ENCODE results near the gene FSCN2. TPM values are rescaled to one million over a fixed set of nuclear protein-coding genes. Genes with fewer than 3 reads are reported as not detected.

FSCN2 gene
- total RNA-seq, 3 donors from 2014 or later = 0.48 to 3.2 (median 1.6) TPM

- intact Hi-C loops (cut with DNase I; ENCODE audit: low total_unique reads) = no loop called here
- Histone ChIP-seq H3K27ac (no peak overlapping the region), H3K36me3 (peaks cover 10% of the 10 kb centered on the region), H3K9me3 (no peaks in the 10 kb centered on the region), H3K27me3 (no peaks in the 10 kb centered on the region), H3K4me1 (no peaks in the 10 kb centered on the region), H3K4me3 (no peak overlapping the region)
- no peak for DNase-seq (ENCODE audit: low spot score in 2 of 2)
- TF ChIP-seq POLR2AphosphoS5 (IDR thresholded peaks at IDR 0.05) = no peak
- TF ChIP-seq, protein P1, sequence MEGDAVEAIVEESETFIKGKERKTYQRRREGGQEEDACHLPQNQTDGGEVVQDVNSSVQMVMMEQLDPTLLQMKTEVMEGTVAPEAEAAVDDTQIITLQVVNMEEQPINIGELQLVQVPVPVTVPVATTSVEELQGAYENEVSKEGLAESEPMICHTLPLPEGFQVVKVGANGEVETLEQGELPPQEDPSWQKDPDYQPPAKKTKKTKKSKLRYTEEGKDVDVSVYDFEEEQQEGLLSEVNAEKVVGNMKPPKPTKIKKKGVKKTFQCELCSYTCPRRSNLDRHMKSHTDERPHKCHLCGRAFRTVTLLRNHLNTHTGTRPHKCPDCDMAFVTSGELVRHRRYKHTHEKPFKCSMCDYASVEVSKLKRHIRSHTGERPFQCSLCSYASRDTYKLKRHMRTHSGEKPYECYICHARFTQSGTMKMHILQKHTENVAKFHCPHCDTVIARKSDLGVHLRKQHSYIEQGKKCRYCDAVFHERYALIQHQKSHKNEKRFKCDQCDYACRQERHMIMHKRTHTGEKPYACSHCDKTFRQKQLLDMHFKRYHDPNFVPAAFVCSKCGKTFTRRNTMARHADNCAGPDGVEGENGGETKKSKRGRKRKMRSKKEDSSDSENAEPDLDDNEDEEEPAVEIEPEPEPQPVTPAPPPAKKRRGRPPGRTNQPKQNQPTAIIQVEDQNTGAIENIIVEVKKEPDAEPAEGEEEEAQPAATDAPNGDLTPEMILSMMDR (IDR thresholded peaks at IDR 0.05) = no peak
- TF ChIP-seq POLR2A (IDR thresholded peaks at IDR 0.05) = no peak
Observed at GRCh38 chr17:81542431-81543338, 14.5 kb downstream of the FSCN2 start.

DNA sequence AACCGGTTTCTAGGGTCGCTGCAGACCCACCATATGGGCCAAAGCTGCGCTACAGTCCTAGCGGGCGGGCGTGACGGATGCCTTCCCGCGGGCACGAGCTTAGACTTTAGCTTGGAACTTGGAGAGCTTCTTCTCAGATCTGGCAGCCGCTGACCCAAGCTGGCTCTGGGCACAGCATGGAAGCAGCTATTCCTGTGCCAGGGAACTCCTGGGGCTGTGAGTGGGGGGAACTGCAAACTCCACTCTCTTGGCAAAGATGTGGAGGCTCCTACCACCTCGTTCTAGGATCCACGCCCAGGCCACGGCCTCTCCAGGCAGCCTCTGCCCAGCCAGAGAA lies 15.1 kb downstream of the FSCN2 start:
- DNase-seq (ENCODE audit: low spot score in 2 of 2) = no peak
- H3K9me3 ChIP-seq = no peaks in the 10 kb centered on the region
- intact Hi-C loops (cut with DNase I; ENCODE audit: low total_unique reads) = no loop called here
- H3K27me3 ChIP-seq = no peaks in the 10 kb centered on the region
- TF ChIP-seq, protein P1 (IDR thresholded peaks at IDR 0.05) = no peak
- TF ChIP-seq POLR2AphosphoS5 (IDR thresholded peaks at IDR 0.05) = no peak
- H3K36me3 ChIP-seq = peaks cover 15% of the 10 kb centered on the region
- H3K4me3 ChIP-seq = no peak overlapping the region
- H3K27ac ChIP-seq = no peak overlapping the region
- H3K4me1 ChIP-seq = no peaks in the 10 kb centered on the region

- TF ChIP-seq, protein P1 (IDR thresholded peaks at IDR 0.05) = no peak
- TF ChIP-seq POLR2AphosphoS5 (IDR thresholded peaks at IDR 0.05) (no peak), POLR2A (IDR thresholded peaks at IDR 0.05) (no peak)
- Histone ChIP-seq H3K4me1 (no peaks in the 10 kb centered on the region), H3K27ac (no peak overlapping the region), H3K36me3 (peaks cover 15% of the 10 kb centered on the region), H3K4me3 (no peak overlapping the region), H3K9me3 (no peaks in the 10 kb centered on the region), H3K27me3 (no peaks in the 10 kb centered on the region)
- DNase-seq (ENCODE audit: low spot score in 2 of 2) = no peak
- intact Hi-C loops (cut with DNase I; ENCODE audit: low total_unique reads) = no loop called here
Observed at GRCh38 chr17:81543756-81544155, 15.6 kb downstream of the FSCN2 start.

GRCh38 chr17:81544281-81544974 lies 16.3 kb downstream of the FSCN2 start:
- H3K27ac ChIP-seq = no peak overlapping the region
- no peaks in the 10 kb centered on the region for H3K9me3 ChIP-seq
- peaks cover 15% of the 10 kb centered on the region for H3K36me3 ChIP-seq
- H3K27me3 ChIP-seq = no peaks in the 10 kb centered on the region
- H3K4me1 ChIP-seq = no peaks in the 10 kb centered on the region
- no peak for DNase-seq (ENCODE audit: low spot score in 2 of 2)
- H3K4me3 ChIP-seq = no peak overlapping the region
- intact Hi-C loops (cut with DNase I; ENCODE audit: low total_unique reads) = no loop called here
- no peak for TF ChIP-seq POLR2A (IDR thresholded peaks at IDR 0.05)
- no peak for TF ChIP-seq POLR2AphosphoS5 (IDR thresholded peaks at IDR 0.05)
- TF ChIP-seq, protein P1 (IDR thresholded peaks at IDR 0.05) = no peak

Data from breast epithelium (tissue), 4 donors.